ENCODE measurements around the gene NUDT3.

DNA sequence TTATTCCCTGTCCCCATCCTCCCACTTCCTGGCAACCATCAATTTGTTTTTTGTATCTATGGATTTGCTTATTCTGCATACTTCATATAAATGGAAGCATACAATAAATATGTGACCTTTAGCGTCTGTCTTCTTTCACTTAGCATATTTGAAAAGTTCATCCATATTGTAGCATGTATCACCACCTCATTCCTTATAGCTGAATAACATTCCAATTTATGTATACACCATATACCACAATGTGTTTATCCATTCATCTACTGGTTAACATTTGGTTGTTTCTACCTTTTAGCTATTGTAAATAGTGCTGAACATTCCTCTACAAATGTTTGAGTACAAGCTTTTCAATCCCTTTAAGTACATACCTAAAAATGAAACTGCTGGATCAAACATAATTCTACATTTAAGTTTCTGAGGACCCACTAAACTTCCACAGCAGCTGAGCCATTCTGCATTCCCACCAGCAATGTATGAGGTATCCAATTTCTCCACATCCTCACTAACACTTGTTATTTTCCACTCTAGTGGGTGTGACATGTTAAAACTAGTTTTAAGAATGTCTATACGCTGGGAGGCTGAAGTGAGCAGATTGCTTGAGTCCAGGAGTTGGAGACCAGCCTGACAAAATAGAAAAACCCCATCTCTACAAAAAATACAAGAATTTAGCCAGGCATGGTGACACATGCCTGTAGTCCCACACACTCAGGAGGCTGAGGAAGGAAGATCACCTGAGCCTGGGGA is 32.9 kb downstream of the NUDT3 start:
- TF ChIP-seq CTCF (IDR thresholded peaks at IDR 0.05; ENCODE audit: low read depth, low read length) (no peak), EZH2phosphoT487 (IDR thresholded peaks at IDR 0.05; ENCODE audit: low read depth) (no peak)

Data from OCI-LY3 (cell line).